GM23248 (cell line): ENCODE results near the gene RNLS.

ENCODE experiments used
- EZH2 ChIP-seq: fragments of 200-600 bp; sonication (generic); IDR thresholded peaks from 2 replicates; pipeline ENCODE4 v1.6.1; 2018; ENCODE audit warnings: antibody characterized with exemption, mild to moderate bottlenecking; ENCODE audit not compliant: insufficient read depth, poor library complexity, severe bottlenecking
- EZH2phosphoT487 ChIP-seq: fragments of 200-600 bp; sonication (generic); IDR thresholded peaks from 2 replicates; pipeline ENCODE4 v1.6.1; 2018; ENCODE audit warnings: antibody characterized with exemption, moderate library complexity, mild to moderate bottlenecking, low read depth; ENCODE audit not compliant: insufficient read depth

GRCh38 chr10:88497913-88498312, 85.2 kb downstream of the RNLS start:
- TF ChIP-seq EZH2phosphoT487 (no peak), EZH2 (no peak)
